K562 (cell line): ENCODE measurements around the gene CYP2W1. TPM values are rescaled to one million over a fixed set of nuclear protein-coding genes. Genes with fewer than 3 reads are reported as not detected.

ENCODE experiments used
- ATAC-seq: fragments of 200-7000 bp; cut with Tn5 transposase; 3 replicates; pipeline ENCODE4 v1.9.1; 2020; ENCODE audit warnings: moderate library complexity
- BruUV-seq: library from RNA; stranded (reverse); fragments of 400-500 nt; replicated peaks from 2 replicates; lab custom pipeline; 2021; lab: Mats Ljungman, UMichigan
- CTCF ChIA-PET: fragments of 300-600 bp; formaldehyde crosslinking; extraction: SDS; loops from one replicate; lab custom pipeline; 2021; ENCODE audit warnings: low intra/inter-chr PET ratio; lab: Yijun Ruan, JAX
- POLR2A ChIA-PET: fragments of 300-600, 350-650 bp; sonication (Branson Sonifier 250); formaldehyde crosslinking; extraction: SDS; loops from one replicate; lab custom pipeline; 2021; ENCODE audit warnings: antibody characterized with exemption, inconsistent platforms; lab: Yijun Ruan, JAX
- DNase-seq, 4 experiments: peaks; one replicate each; pipeline versions ENCODE4 v3.0.0 to v3.0.0-alpha.2; 2011 to 2018; ENCODE audit warnings: low spot score in 3 of 4, mixed read lengths in 3 of 4; ENCODE audit errors: extremely low read depth in 1 of 4
- FAIRE-seq: peaks from 2 replicates; lab custom pipeline; 2011; peaks lifted over from hg19 to GRCh38; lab: Jason Lieb, UNC
- H2AFZ ChIP-seq: 2 replicates; pipeline ENCODE4 v1.6.0; 2011; ENCODE audit warnings: low read depth, low read length, control low read depth, inconsistent platforms
- H3K27ac ChIP-seq: fragments of 200-600 bp; 3 replicates; pipeline ENCODE4 v1.8.0; 2011; ENCODE audit warnings: low read depth, mild to moderate bottlenecking, control low read depth, inconsistent platforms, low read length, moderate library complexity, mixed read lengths; ENCODE audit errors: extremely low read depth
- H3K27me3 ChIP-seq, 2 experiments: fragments of 300-600 bp in 1 of 2; 2 replicates in 1 of 2; 3 replicates in 1 of 2; pipeline versions ENCODE4 v1.6.0 to v1.8.0; 2011; ENCODE audit warnings: inconsistent platforms in 2 of 2, low read length in 2 of 2, mild to moderate bottlenecking in 1 of 2, mixed read lengths in 1 of 2, moderate library complexity in 1 of 2; ENCODE audit not compliant: control insufficient read depth in 2 of 2, insufficient read depth in 2 of 2
- H3K36me3 ChIP-seq: fragments of 300-600 bp; 3 replicates; pipeline ENCODE4 v1.8.0; 2011; ENCODE audit warnings: mild to moderate bottlenecking, low read length, inconsistent platforms; ENCODE audit not compliant: control insufficient read depth, insufficient read depth
- H3K4me1 ChIP-seq, 2 experiments: fragments of 200-600 bp in 1 of 2; replicated peaks in 1 of 2; 2 replicates in 1 of 2; 3 replicates in 1 of 2; pipeline versions ENCODE4 v1.5.1 to v1.8.0; 2011; ENCODE audit warnings: inconsistent platforms in 2 of 2, low read length in 2 of 2, mild to moderate bottlenecking in 1 of 2, mixed read lengths in 1 of 2, moderate library complexity in 1 of 2; ENCODE audit not compliant: control insufficient read depth in 2 of 2, insufficient read depth in 2 of 2
- H3K4me2 ChIP-seq: 2 replicates; pipeline ENCODE4 v1.6.1; 2011; ENCODE audit warnings: low read length, control low read depth, inconsistent platforms, mixed read lengths; ENCODE audit not compliant: insufficient read depth
- H3K4me3 ChIP-seq: fragments of 200-600 bp; sonication (generic), shearing (Covaris generic); 2 replicates; pipeline ENCODE4 v1.5.1; 2016; ENCODE audit warnings: control low read depth, inconsistent platforms
- H3K79me2 ChIP-seq: fragments of 200-600 bp; 3 replicates; pipeline ENCODE4 v1.8.0; 2011; ENCODE audit warnings: low read length, inconsistent platforms; ENCODE audit not compliant: control insufficient read depth, insufficient read depth
- H3K9ac ChIP-seq, 2 experiments: 2 replicates each; pipeline versions ENCODE4 v1.6.0 to v1.6.1; 2011; ENCODE audit warnings: low read depth in 2 of 2, low read length in 2 of 2, control low read depth in 1 of 2, inconsistent platforms in 1 of 2, mild to moderate bottlenecking in 1 of 2, mixed read lengths in 1 of 2; ENCODE audit not compliant: insufficient read depth in 1 of 2
- H3K9me1 ChIP-seq: one replicate; pipeline ENCODE4 v1.6.0; 2011; ENCODE audit warnings: inconsistent platforms, mild to moderate bottlenecking, low read length, moderate library complexity; ENCODE audit not compliant: control insufficient read depth, insufficient read depth
- H3K9me3 ChIP-seq: replicated peaks from 2 replicates; pipeline ENCODE4 v1.5.1; 2011; ENCODE audit warnings: low read depth, low read length, inconsistent platforms; ENCODE audit not compliant: control insufficient read depth, insufficient read depth
- H4K20me1 ChIP-seq: replicated peaks from 2 replicates; pipeline ENCODE4 v1.6.1; 2011; ENCODE audit warnings: low read length, inconsistent platforms, mixed read lengths; ENCODE audit not compliant: control insufficient read depth, insufficient read depth
- ELF1 ChIP-seq: fragments of 200-800 bp; sonication (Bioruptor generic); IDR thresholded peaks from 2 replicates; pipeline ENCODE4 v1.6.1; 2016; ENCODE audit warnings: missing genetic modification characterization, missing compliant biosample characterization
- ID3 ChIP-seq, 2 experiments: fragments of 250-450 bp in 1 of 2; fragments of 450-650 bp in 1 of 2; sonication (Bioruptor Pico) in 1 of 2; IDR thresholded peaks; 2 replicates each; pipeline versions ENCODE4 v1.6.1 to v1.8.0; 2016 to 2021; ENCODE audit warnings: mild to moderate bottlenecking in 2 of 2, moderate library complexity in 2 of 2, missing compliant biosample characterization in 1 of 2, missing genetic modification characterization in 1 of 2
- LARP7 ChIP-seq: fragments of 450-650 bp; IDR thresholded peaks from 2 replicates; pipeline ENCODE4 v1.6.1; 2016
- PTBP1 ChIP-seq: fragments of 200-400 bp; formaldehyde crosslinking; IDR thresholded peaks from 2 replicates; pipeline ENCODE4 v1.6.1; 2017; ENCODE audit warnings: low read depth, low read length
- PURB ChIP-seq: sonication (generic); formaldehyde crosslinking; IDR thresholded peaks from 2 replicates; pipeline ENCODE4 v1.9.0; 2021; ENCODE audit warnings: low read depth, mild to moderate bottlenecking, missing genetic modification reagents
- RAD51 ChIP-seq: fragments of 450-650 bp; IDR thresholded peaks from 2 replicates; pipeline ENCODE4 v1.7.1; 2016; ENCODE audit warnings: low read depth, mild to moderate bottlenecking, borderline replicate concordance
- SP2 ChIP-seq: IDR thresholded peaks from 2 replicates; pipeline ENCODE4 v1.6.1; 2011; ENCODE audit warnings: mild to moderate bottlenecking, low read depth, low read length, moderate library complexity; ENCODE audit not compliant: poor library complexity, severe bottlenecking; ENCODE audit errors: extremely low read depth
- TAF1 ChIP-seq: IDR thresholded peaks from 2 replicates; pipeline ENCODE4 v1.6.1; 2011; ENCODE audit warnings: mild to moderate bottlenecking, low read length, moderate library complexity; ENCODE audit not compliant: insufficient read depth, control insufficient read depth, severe bottlenecking; ENCODE audit errors: extremely low read depth
- TAL1 ChIP-seq: fragments of 450-650 bp; IDR thresholded peaks from 2 replicates; pipeline ENCODE4 v1.6.1; 2016; ENCODE audit warnings: mild to moderate bottlenecking
- XRCC4 ChIP-seq: IDR thresholded peaks from one replicate; pipeline ENCODE4 v1.6.1; 2011; ENCODE audit not compliant: insufficient read depth, insufficient read length; ENCODE audit errors: extremely low read depth
- ZNF695 ChIP-seq: fragments of 450-650 bp; formaldehyde crosslinking; IDR thresholded peaks from 2 replicates; pipeline ENCODE4 v1.4.0; 2020; ENCODE audit warnings: mild to moderate bottlenecking, moderate library complexity
- WGBS: fragments of 100-300 bp; shearing (Covaris generic); methylation state at CpG from one replicate; pipeline ENCODE4 v1.1.6; 2016; ENCODE audit warnings: low coverage, mixed read lengths; ENCODE audit not compliant: insufficient coverage; ENCODE audit errors: missing lambda C conversion rate; 5-methylcytosine and 5-hydroxymethylcytosine counted together
- in situ Hi-C: fragments of 300-500 bp; cut with MboI; formaldehyde crosslinking; loops from 4 replicates; pipeline ENCODE4 v1.15.0; 2018; ENCODE audit warnings: inconsistent platforms, mixed read lengths
- intact Hi-C: fragments of 100-400 bp; cut with micrococcal nuclease; formaldehyde crosslinking; loops from 2 replicates; pipeline ENCODE4 v1.14.2; 2022
- polyA plus RNA-seq, 8 experiments: library from polyadenylated mRNA; depleted of rRNA in 4 of 8; stranded (reverse) in 5 of 8; unstranded in 3 of 8; fragments of >200 nt; fragmentation: Nextera tagmentation in 2 of 8; fragmentation: Illumina TruSeq in 1 of 8; extraction: Ambion mirVana in 2 of 8; extraction: Trizol in 1 of 8; gene quantifications; 2 replicates each; pipeline versions ENCODE4 v1.2.1 to v1.2.3, GENCODE V29; 2011 to 2014; ENCODE audit warnings: inconsistent platforms in 1 of 8, missing spikeins in 1 of 8
- total RNA-seq, 7 experiments: library from RNA; depleted of rRNA in 6 of 7; stranded (reverse); fragments of >200 nt in 6 of 7; fragmentation: Illumina TruSeq in 2 of 7; extraction: Trizol in 2 of 7; gene quantifications; 2 replicates each; pipeline versions ENCODE4 v1.2.1 to v1.2.3, GENCODE V29; 2011 to 2021; ENCODE audit warnings: low replicate concordance in 1 of 7
- TF ChIP-seq, protein P1 (sequence below): fragments of 250-450 bp; sonication (Bioruptor Pico); IDR thresholded peaks from 2 replicates; pipeline ENCODE4 v1.8.0; 2021; ENCODE audit warnings: moderate library complexity, mild to moderate bottlenecking, inconsistent platforms
- TF ChIP-seq, protein P2 (sequence below): fragments of 450-650 bp; IDR thresholded peaks from 2 replicates; pipeline ENCODE4 v1.6.1; 2016; ENCODE audit warnings: missing biosample characterization, missing genetic modification characterization
- TF ChIP-seq, protein P3 (sequence below): fragments of 450-650 bp; formaldehyde crosslinking; IDR thresholded peaks from 2 replicates; pipeline ENCODE4 v1.4.0; 2022; ENCODE audit warnings: missing genetic modification characterization
- TF ChIP-seq, protein P4 (sequence below): sonication (generic); formaldehyde crosslinking; IDR thresholded peaks from 2 replicates; pipeline ENCODE4 v1.8.0; 2022; ENCODE audit warnings: mild to moderate bottlenecking, missing genetic modification reagents, borderline replicate concordance
- TF ChIP-seq, protein P5 (sequence below): fragments of 450-650 bp; IDR thresholded peaks from 2 replicates; pipeline ENCODE4 v1.6.1; 2016; ENCODE audit warnings: antibody characterized with exemption

CYP2W1 gene
- total and polyA plus RNA-seq, 9 of the 15 experiments (the other 6 are each of a cell fraction or from before 2014, with no cell fraction given): not detected

DNA sequence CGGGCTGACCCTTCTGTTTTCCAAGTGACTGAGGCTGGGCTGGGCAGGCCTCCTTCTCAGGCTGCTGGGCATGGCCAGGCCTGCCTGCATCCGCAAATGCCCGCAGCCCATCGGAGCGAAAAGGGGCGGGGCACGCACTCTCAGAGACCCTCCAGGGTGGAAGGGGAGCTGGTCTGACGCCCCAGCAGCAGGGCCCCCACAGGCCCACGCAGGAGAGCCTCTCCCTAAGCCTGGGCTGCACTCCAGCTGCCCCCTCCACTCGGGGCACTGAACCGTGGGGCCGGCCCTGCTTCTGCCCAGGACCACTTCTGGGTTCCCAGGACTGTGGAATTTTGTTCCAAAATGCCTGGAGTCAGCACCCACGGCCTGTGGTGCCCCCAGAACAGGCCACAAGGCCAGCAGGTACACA lies 37.8 kb upstream of the CYP2W1 start:
- no peak overlapping the region for H3K4me2 ChIP-seq
- TF ChIP-seq, protein P1, sequence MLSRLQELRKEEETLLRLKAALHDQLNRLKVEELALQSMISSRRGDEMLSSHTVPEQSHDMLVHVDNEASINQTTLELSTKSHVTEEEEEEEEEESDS: no peak
- TF ChIP-seq, protein P2, sequence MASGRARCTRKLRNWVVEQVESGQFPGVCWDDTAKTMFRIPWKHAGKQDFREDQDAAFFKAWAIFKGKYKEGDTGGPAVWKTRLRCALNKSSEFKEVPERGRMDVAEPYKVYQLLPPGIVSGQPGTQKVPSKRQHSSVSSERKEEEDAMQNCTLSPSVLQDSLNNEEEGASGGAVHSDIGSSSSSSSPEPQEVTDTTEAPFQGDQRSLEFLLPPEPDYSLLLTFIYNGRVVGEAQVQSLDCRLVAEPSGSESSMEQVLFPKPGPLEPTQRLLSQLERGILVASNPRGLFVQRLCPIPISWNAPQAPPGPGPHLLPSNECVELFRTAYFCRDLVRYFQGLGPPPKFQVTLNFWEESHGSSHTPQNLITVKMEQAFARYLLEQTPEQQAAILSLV (tag): no peak
- no peak for TF ChIP-seq PTBP1
- TF ChIP-seq, protein P3, sequence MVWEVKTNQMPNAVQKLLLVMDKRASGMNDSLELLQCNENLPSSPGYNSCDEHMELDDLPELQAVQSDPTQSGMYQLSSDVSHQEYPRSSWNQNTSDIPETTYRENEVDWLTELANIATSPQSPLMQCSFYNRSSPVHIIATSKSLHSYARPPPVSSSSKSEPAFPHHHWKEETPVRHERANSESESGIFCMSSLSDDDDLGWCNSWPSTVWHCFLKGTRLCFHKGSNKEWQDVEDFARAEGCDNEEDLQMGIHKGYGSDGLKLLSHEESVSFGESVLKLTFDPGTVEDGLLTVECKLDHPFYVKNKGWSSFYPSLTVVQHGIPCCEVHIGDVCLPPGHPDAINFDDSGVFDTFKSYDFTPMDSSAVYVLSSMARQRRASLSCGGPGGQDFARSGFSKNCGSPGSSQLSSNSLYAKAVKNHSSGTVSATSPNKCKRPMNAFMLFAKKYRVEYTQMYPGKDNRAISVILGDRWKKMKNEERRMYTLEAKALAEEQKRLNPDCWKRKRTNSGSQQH (CRISPR knock-in tag): no peak
- TF ChIP-seq ZNF695 (CRISPR knock-in tag): no peak
- TF ChIP-seq TAF1: no peak
- TF ChIP-seq LARP7: no peak
- TF ChIP-seq TAL1: no peak
- TF ChIP-seq, protein P4, sequence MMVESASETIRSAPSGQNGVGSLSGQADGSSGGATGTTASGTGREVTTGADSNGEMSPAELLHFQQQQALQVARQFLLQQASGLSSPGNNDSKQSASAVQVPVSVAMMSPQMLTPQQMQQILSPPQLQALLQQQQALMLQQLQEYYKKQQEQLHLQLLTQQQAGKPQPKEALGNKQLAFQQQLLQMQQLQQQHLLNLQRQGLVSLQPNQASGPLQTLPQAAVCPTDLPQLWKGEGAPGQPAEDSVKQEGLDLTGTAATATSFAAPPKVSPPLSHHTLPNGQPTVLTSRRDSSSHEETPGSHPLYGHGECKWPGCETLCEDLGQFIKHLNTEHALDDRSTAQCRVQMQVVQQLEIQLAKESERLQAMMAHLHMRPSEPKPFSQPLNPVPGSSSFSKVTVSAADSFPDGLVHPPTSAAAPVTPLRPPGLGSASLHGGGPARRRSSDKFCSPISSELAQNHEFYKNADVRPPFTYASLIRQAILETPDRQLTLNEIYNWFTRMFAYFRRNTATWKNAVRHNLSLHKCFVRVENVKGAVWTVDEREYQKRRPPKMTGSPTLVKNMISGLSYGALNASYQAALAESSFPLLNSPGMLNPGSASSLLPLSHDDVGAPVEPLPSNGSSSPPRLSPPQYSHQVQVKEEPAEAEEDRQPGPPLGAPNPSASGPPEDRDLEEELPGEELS (CRISPR knock-in tag): no peak
- no peak for TF ChIP-seq ELF1 (tag)
- TF ChIP-seq PURB (CRISPR knock-in tag): no peak
- TF ChIP-seq, protein P5, sequence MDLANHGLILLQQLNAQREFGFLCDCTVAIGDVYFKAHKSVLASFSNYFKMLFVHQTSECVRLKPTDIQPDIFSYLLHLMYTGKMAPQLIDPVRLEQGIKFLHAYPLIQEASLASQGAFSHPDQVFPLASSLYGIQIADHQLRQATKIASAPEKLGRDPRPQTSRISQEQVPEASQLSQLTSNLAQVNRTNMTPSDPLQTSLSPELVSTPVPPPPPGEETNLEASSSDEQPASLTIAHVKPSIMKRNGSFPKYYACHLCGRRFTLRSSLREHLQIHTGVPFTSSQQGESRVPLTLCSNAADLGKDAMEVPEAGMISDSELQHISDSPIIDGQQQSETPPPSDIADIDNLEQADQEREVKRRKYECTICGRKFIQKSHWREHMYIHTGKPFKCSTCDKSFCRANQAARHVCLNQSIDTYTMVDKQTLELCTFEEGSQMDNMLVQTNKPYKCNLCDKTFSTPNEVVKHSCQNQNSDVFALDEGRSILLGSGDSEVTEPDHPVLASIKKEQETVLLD: no peak
- TF ChIP-seq XRCC4: no peak
- TF ChIP-seq SP2: no peak
- TF ChIP-seq RAD51: no peak
- no peak for TF ChIP-seq ID3 (CRISPR knock-in tag; IDR thresholded peaks at IDR 0.05)
- no peak for TF ChIP-seq ID3 (tag; IDR thresholded peaks at IDR 0.05)

More for the DNA sequence above, 37.8 kb upstream of the CYP2W1 start:
- ChIA-PET POLR2A (no interaction called here), CTCF (no interaction called here)
- no peak overlapping the region for H3K4me3 ChIP-seq
- ATAC-seq (no peak), DNase-seq (no peak), FAIRE-seq (no peak)
- intact Hi-C loops (no loop called here), in situ Hi-C loops (no loop called here)
- H3K9me3 ChIP-seq: peaks cover 5% of the 10 kb centered on the region
- H3K27ac ChIP-seq: no peak overlapping the region
- H3K9me1 ChIP-seq: no peaks in the 10 kb centered on the region
- 0 out of 2 replicates have a peak, but pooled peaks cover 6% of the 10 kb centered on the region for H4K20me1 ChIP-seq
- peaks cover 0 to 27% of the 10 kb centered on the region in 2 experiments; a peak in 2 of 5 replicates for H3K4me1 ChIP-seq
- no peaks in the 10 kb centered on the region for H3K36me3 ChIP-seq
- H3K79me2 ChIP-seq: no peaks in the 10 kb centered on the region
- no TSS peak for BruUV-seq
- peaks cover 23 to 42% of the 10 kb centered on the region in 2 experiments for H3K27me3 ChIP-seq
- 24% methylated on average over 12 of the region's 13 CpGs for WGBS
- H2AFZ ChIP-seq: no peak overlapping the region
- peak overlapping the region in 1 of 2 experiments; percentile 45; a peak in 1 of 4 replicates for H3K9ac ChIP-seq
